Loucy (cell line): Measurements from ENCODE around the gene MRPL28.

Experiments
- H2AFZ ChIP-seq: fragments of 200-600 bp; sonication (generic); 2 replicates; pipeline ENCODE4 v1.6.0; 2016; ENCODE audit warnings: antibody characterized with exemption, mild to moderate bottlenecking, low read length, moderate library complexity
- H3F3A ChIP-seq: fragments of 200-600 bp; 2 replicates; pipeline ENCODE4 v1.6.0; 2016; ENCODE audit warnings: antibody characterized with exemption, low read depth, mild to moderate bottlenecking
- H3K27me3 ChIP-seq: fragments of 200-600 bp; sonication (generic); 2 replicates; pipeline ENCODE4 v1.6.1; 2014; ENCODE audit warnings: low read length, mild to moderate bottlenecking; ENCODE audit not compliant: insufficient read depth, poor library complexity, severe bottlenecking
- H3K36me3 ChIP-seq: fragments of 200-600 bp; sonication (generic); 2 replicates; pipeline ENCODE4 v1.6.1; 2016; ENCODE audit warnings: low read length; ENCODE audit not compliant: insufficient read depth
- H3K4me1 ChIP-seq: fragments of 200-600 bp; sonication (generic); 2 replicates; pipeline ENCODE4 v1.5.1; 2014; ENCODE audit warnings: low read length, mild to moderate bottlenecking; ENCODE audit not compliant: insufficient read depth, poor library complexity, severe bottlenecking
- H3K4me2 ChIP-seq: fragments of 200-600 bp; sonication (generic); 2 replicates; pipeline ENCODE4 v1.6.0; 2014; ENCODE audit warnings: antibody characterized with exemption, low read length, low read depth, mild to moderate bottlenecking; ENCODE audit not compliant: poor library complexity, severe bottlenecking
- H3K4me3 ChIP-seq: fragments of 200-600 bp; sonication (generic); 2 replicates; pipeline ENCODE4 v1.5.1; 2014; ENCODE audit warnings: low read length, mild to moderate bottlenecking, mixed read lengths; ENCODE audit not compliant: poor library complexity, severe bottlenecking
- H3K79me2 ChIP-seq: fragments of 200-600 bp; sonication (generic); 2 replicates; pipeline ENCODE4 v1.6.1; 2014; ENCODE audit warnings: low read length; ENCODE audit not compliant: insufficient read depth
- H3K9ac ChIP-seq: fragments of 200-600 bp; sonication (generic); 2 replicates; pipeline ENCODE4 v1.6.0; 2014; ENCODE audit warnings: mild to moderate bottlenecking, low read depth, low read length, moderate library complexity; ENCODE audit not compliant: poor library complexity, severe bottlenecking
- H3K9me2 ChIP-seq: fragments of 200-600 bp; sonication (generic); replicated peaks from 2 replicates; pipeline ENCODE4 v1.6.1; 2016; ENCODE audit warnings: low read depth, low read length, mixed read lengths
- H3K9me3 ChIP-seq: fragments of 200-600 bp; sonication (generic); 2 replicates; pipeline ENCODE4 v1.6.1; 2014; ENCODE audit warnings: mild to moderate bottlenecking, antibody characterized with exemption, low read length, low read depth; ENCODE audit not compliant: insufficient read depth
- H4K20me1 ChIP-seq: fragments of 200-600 bp; sonication (generic); 2 replicates; pipeline ENCODE4 v1.6.0; 2014; ENCODE audit warnings: antibody characterized with exemption, low read length, mild to moderate bottlenecking; ENCODE audit not compliant: insufficient read depth, poor library complexity, severe bottlenecking
- CTCF ChIP-seq: fragments of 200-600 bp; sonication (generic); conservative IDR thresholded peaks from 2 replicates; pipeline ENCODE4 v1.5.1; 2014; ENCODE audit warnings: mild to moderate bottlenecking, antibody characterized with exemption, low read length
- EZH2phosphoT487 ChIP-seq: fragments of 200-600 bp; IDR thresholded peaks from 2 replicates; pipeline ENCODE4 v1.6.1; 2018; ENCODE audit warnings: antibody characterized with exemption, mild to moderate bottlenecking, moderate library complexity, borderline replicate concordance

The MRPL28 gene

GRCh38 chr16:405548-406506 lies 35.5 kb upstream of the MRPL28 start:
- no peaks in the 10 kb centered on the region for H3K27me3 ChIP-seq
- no peak overlapping the region for H3K9ac ChIP-seq
- no peaks in the 10 kb centered on the region for H3K9me2 ChIP-seq
- no peak overlapping the region for H3K4me3 ChIP-seq
- no peaks in the 10 kb centered on the region for H3K9me3 ChIP-seq
- no peak overlapping the region for H2AFZ ChIP-seq
- H3K4me2 ChIP-seq: no peak overlapping the region
- TF ChIP-seq CTCF: no peak
- TF ChIP-seq EZH2phosphoT487: no peak
- H3K36me3 ChIP-seq: no peaks in the 10 kb centered on the region
- H3F3A ChIP-seq: no peaks in the 10 kb centered on the region
- no peaks in the 10 kb centered on the region for H3K79me2 ChIP-seq
- H3K4me1 ChIP-seq: no peaks in the 10 kb centered on the region
- H4K20me1 ChIP-seq: no peaks in the 10 kb centered on the region

DNA sequence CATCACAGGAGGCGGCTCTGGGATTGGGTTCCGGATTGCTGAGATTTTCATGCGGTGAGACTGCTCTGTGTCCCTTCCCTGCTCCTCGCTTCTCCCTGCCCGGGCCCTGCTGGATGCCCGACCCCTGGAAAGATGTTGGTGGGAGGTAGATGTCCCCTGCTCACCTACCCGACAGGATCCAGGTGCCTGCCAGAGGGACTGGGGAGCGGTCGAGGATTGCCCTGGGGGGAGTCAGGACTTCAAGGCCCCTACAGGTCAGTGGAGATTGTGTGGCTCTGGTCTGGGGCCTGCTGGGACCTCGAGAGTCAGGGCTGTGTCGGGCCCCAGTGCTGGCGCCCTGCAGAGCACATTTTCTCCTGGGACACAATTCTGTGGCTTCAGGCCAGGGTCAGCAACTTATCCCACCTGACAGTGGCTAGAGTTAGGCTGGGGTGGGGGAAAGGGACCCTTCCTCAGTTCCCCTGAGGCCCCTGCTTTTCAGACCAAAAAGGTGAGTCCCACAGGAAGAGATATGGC lies 34.7 kb upstream of the MRPL28 start:
- Histone ChIP-seq H3K36me3 (no peaks in the 10 kb centered on the region), H3K4me1 (no peaks in the 10 kb centered on the region), H3K4me3 (no peak overlapping the region), H3K9me2 (no peaks in the 10 kb centered on the region), H4K20me1 (no peaks in the 10 kb centered on the region), H2AFZ (no peak overlapping the region), H3K4me2 (no peak overlapping the region), H3K9ac (no peak overlapping the region), H3K9me3 (no peaks in the 10 kb centered on the region), H3F3A (no peaks in the 10 kb centered on the region), H3K27me3 (no peaks in the 10 kb centered on the region), H3K79me2 (no peaks in the 10 kb centered on the region)
- TF ChIP-seq EZH2phosphoT487 (no peak), CTCF (no peak)

- H3K36me3 ChIP-seq: no peaks in the 10 kb centered on the region
- H3K9me2 ChIP-seq: no peaks in the 10 kb centered on the region
- no peaks in the 10 kb centered on the region for H3K9me3 ChIP-seq
- no peaks in the 10 kb centered on the region for H4K20me1 ChIP-seq
- peak within 1 kb of the TSS; percentile 71 for H3K4me3 ChIP-seq
- H3K4me1 ChIP-seq: no peaks in the 10 kb centered on the region
- peak within 1 kb of the TSS; percentile 67 for H3K4me2 ChIP-seq
- H3K9ac ChIP-seq: peak within 1 kb of the TSS; percentile 57
- H3F3A ChIP-seq: no peaks in the 10 kb centered on the region
- H3K79me2 ChIP-seq: no peaks in the 10 kb centered on the region
- H3K27me3 ChIP-seq: no peaks in the 10 kb centered on the region
- peak within 1 kb of the TSS; percentile 80 for H2AFZ ChIP-seq
- TF ChIP-seq EZH2phosphoT487 (no peak), CTCF (peak; percentile 36)
Observed at GRCh38 chr16:401468-402348, 31.4 kb upstream of the MRPL28 start, which contains the start of gene DECR2. Gene DECR2 (plus strand): TSS chr16:401885. CDS start chr16:401964, 79 bp downstream.
